ENCODE results near the gene KANTR. TPM values are rescaled to one million over a fixed set of nuclear protein-coding genes. Genes with fewer than 3 reads are reported as not detected.

KANTR gene
- total RNA-seq, 4 donors from 2014 or later, result 8.6 to 42.1 (median 33.1) TPM

DNA sequence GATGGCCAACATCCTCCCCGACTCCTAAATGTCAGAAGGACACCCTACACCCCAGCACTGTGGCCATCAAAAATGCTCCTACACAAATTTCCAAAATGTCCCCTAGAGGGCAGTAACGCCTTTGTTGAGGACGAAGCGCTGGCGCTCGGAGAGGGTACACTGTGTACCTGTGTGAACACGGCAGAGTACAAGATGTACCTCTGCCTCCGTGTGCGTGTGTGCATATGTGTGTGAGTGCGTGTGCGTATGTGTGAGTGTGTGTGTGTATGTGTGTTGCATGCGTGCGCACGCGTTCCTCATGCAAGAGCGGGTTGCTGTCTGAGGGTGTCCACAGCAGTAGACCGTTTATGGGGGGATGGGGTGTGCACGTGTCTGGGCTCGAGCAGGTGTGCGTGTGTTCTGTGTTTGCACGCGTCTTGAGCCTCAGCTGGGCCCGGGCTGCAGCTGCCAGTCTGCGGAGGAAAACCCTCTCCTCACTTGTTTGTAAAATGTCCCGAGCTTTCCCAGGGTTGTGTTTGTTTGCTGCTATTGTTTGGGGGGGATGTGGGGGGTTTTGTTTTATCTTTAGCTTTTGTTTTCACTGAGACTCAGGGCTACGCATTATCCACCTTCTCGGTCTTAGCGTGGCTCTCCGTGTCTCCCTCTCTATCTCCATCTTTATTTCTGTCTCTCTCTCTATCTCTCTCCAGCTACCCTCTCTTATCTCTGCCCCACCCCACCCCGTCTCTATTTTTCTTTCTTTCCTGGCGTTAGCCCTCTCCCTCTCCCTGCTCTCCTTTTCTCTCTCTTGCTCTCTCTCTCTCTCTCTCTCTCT lies 22.1 kb upstream of the KANTR start:
- Histone ChIP-seq H3K36me3 (no peaks in the 10 kb centered on the region), H3K27ac (peak overlapping the region; percentile 65 to 78 (median 72)), H3K27me3 (no peaks in the 10 kb centered on the region), H3K4me1 (no peaks in the 10 kb centered on the region), H3K9me3 (no peaks in the 10 kb centered on the region), H3K4me3 (peak overlapping the region; percentile 24 to 44 (median 34))
- peak; percentile 76 to 92 (median 83) for DNase-seq
- TF ChIP-seq CTCF (IDR thresholded peaks at IDR 0.05) (peak; percentile 45 to 80 (median 67)), POLR2A (IDR thresholded peaks at IDR 0.05) (no peak)

DNA sequence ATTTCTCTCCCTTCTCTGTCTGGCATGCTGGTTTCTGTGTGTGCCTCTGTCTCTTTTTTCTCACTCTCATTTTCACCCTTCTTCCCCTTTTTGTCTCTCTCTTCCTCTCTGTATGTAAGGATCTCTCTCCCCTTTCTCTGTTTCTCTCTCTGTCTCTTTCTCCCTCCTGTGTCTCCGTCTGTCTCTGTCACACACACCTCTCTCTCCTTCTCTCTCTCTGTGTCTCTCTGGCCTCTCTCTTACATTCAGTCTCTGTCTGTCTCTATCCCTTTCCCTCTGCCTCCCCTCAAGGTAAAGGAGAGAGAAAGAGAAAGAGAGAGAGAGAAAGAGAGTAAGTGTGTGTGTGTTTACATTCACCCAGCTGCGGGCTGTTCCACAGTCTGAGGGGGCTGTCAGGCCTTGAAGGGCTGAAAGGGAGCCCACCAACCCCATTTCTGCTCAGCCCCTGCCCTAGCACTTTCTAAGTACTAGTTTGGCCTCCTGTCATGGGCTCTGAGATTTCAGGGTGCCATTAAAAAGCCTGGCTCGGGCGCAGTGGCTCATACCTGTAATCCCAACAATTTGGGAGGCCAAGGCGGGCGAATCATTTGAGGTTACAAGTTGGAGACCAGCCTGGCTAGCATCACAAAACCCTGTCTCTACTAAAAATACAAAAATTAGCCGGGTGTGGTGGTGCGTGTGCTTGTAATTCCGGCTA lies 21.4 kb upstream of the KANTR start:
- no peaks in the 10 kb centered on the region for H3K4me1 ChIP-seq
- no peaks in the 10 kb centered on the region for H3K36me3 ChIP-seq
- no peaks in the 10 kb centered on the region for H3K9me3 ChIP-seq
- peak overlapping the region; percentile 66 to 78 (median 72) for H3K27ac ChIP-seq
- peak overlapping the region in 1 of 4 donors; percentile 44 for H3K4me3 ChIP-seq
- TF ChIP-seq POLR2A (IDR thresholded peaks at IDR 0.05) (no peak), CTCF (IDR thresholded peaks at IDR 0.05) (no peak)
- no peak for DNase-seq
- no peaks in the 10 kb centered on the region for H3K27me3 ChIP-seq

DNA sequence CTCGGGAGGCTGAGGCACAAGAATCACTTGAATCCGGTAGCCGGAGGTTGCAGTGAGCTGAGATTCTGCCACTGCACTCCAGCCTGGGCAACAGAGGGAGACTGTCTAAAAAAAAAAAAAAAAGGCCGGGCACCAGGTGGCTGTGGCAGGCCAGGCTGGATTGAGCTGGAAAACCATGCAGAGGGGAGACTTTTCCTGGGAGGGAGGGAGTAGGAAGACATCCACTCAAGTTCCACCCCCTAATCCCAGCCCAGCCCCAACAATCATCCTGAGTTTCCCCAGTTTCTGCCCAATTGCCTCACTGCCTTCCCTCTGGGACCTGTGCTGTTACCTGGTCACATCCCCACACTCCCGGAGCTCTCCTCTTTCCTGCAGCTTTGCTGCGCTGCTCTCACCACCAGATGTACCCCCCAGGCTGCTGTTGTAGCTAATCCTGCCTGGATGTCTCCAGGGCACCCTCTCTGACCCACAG lies 20.8 kb upstream of the KANTR start:
- Histone ChIP-seq H3K9me3 (no peaks in the 10 kb centered on the region), H3K4me1 (no peaks in the 10 kb centered on the region), H3K27me3 (no peaks in the 10 kb centered on the region), H3K4me3 (no peak overlapping the region), H3K27ac (peak overlapping the region; percentile 66 to 78 (median 72)), H3K36me3 (no peaks in the 10 kb centered on the region)
- no peak for TF ChIP-seq CTCF (IDR thresholded peaks at IDR 0.05)
- no peak for DNase-seq

- H3K27me3 ChIP-seq, result no peaks in the 10 kb centered on the region
- H3K4me1 ChIP-seq, result no peaks in the 10 kb centered on the region
- H3K4me3 ChIP-seq, result no peak overlapping the region
- no peaks in the 10 kb centered on the region for H3K9me3 ChIP-seq
- no peaks in the 10 kb centered on the region for H3K36me3 ChIP-seq
- no peak overlapping the region for H3K27ac ChIP-seq
- TF ChIP-seq POLR2A (IDR thresholded peaks at IDR 0.05), result no peak
- TF ChIP-seq CTCF (IDR thresholded peaks at IDR 0.05), result no peak
- DNase-seq, result no peak
These were observed 18.9 kb upstream of the KANTR start for GRCh38 chrX:53075011-53075410.

GRCh38 chrX:53076671-53077070 lies 17.3 kb upstream of the KANTR start:
- no peak for TF ChIP-seq POLR2A (IDR thresholded peaks at IDR 0.05)
- no peak for TF ChIP-seq CTCF (IDR thresholded peaks at IDR 0.05)
- no peaks in the 10 kb centered on the region for H3K9me3 ChIP-seq
- H3K36me3 ChIP-seq, result no peaks in the 10 kb centered on the region
- H3K27ac ChIP-seq, result no peak overlapping the region
- H3K4me1 ChIP-seq, result no peaks in the 10 kb centered on the region
- DNase-seq, result no peak
- H3K4me3 ChIP-seq, result no peak overlapping the region
- no peaks in the 10 kb centered on the region for H3K27me3 ChIP-seq
